GM12878 (cell line): Measurements from ENCODE around the gene FANCD2OS. TPM values are rescaled to one million over a fixed set of nuclear protein-coding genes. Genes with fewer than 3 reads are reported as not detected.
A peak's percentile ranks its signal among the peaks of the same experiment; 100 is the strongest.

ENCODE experiments used
- ATAC-seq: fragments of 200-7000 bp; cut with Tn5 transposase; 3 replicates; pipeline ENCODE4 v1.9.1; 2020; ENCODE audit warnings: mild to moderate bottlenecking, moderate library complexity
- BruUV-seq: library from RNA; stranded (reverse); fragments of 400-500 nt; replicated peaks from 2 replicates; lab custom pipeline; 2021; lab: Mats Ljungman, UMichigan
- CTCF ChIA-PET: fragments of 300-600 bp; sonication (Branson Sonifier 250); formaldehyde crosslinking; extraction: SDS; loops from one replicate; lab custom pipeline; 2021; ENCODE audit warnings: inconsistent platforms; lab: Yijun Ruan, JAX
- POLR2A ChIA-PET: fragments of 350-600 bp; formaldehyde crosslinking; extraction: SDS; loops from one replicate; lab custom pipeline; 2021; ENCODE audit warnings: inconsistent platforms; lab: Charles Lee
- RAD21 ChIA-PET: fragments of 300-600 bp; sonication (Branson Sonifier 250); formaldehyde crosslinking; loops from one replicate; lab custom pipeline; 2023; ENCODE audit warnings: antibody characterized with exemption; ENCODE audit not compliant: unreplicated experiment; lab: Charles Lee
- SMC1A ChIA-PET: fragments of 300-600 bp; sonication (Branson Sonifier 250); formaldehyde crosslinking; loops from one replicate; lab custom pipeline; 2023; ENCODE audit not compliant: unreplicated experiment, uncharacterized antibody; lab: Charles Lee
- DNase-seq: peaks from one replicate; pipeline ENCODE4 v3.0.0-alpha.2; 2011; ENCODE audit warnings: low read depth, low spot score
- FAIRE-seq: peaks from 3 replicates; lab custom pipeline; 2011; peaks lifted over from hg19 to GRCh38; lab: Jason Lieb, UNC
- H2AFZ ChIP-seq: 2 replicates; pipeline ENCODE4 v1.6.0; 2011; ENCODE audit warnings: low read depth, low read length, control low read depth; ENCODE audit not compliant: control insufficient read depth
- H3K27ac ChIP-seq: 2 replicates; pipeline ENCODE4 v1.5.1; 2011; ENCODE audit warnings: control low read depth; ENCODE audit not compliant: control insufficient read depth, insufficient read depth
- H3K27me3 ChIP-seq, 2 experiments: replicated peaks in 1 of 2; 2 replicates each; pipeline versions ENCODE4 v1.6.0 to v1.6.1; 2011; ENCODE audit warnings: low read length in 1 of 2; ENCODE audit not compliant: control insufficient read depth in 2 of 2, insufficient read depth in 2 of 2
- H3K36me3 ChIP-seq, 2 experiments: 2 replicates each; pipeline ENCODE4 v1.5.1; 2011; ENCODE audit warnings: low read length in 1 of 2; ENCODE audit not compliant: control insufficient read depth in 2 of 2, insufficient read depth in 2 of 2
- H3K4me1 ChIP-seq: 2 replicates; pipeline ENCODE4 v1.6.1; 2011; ENCODE audit warnings: mild to moderate bottlenecking, low read length, moderate library complexity, mixed read lengths; ENCODE audit not compliant: control insufficient read depth, insufficient read depth
- H3K4me2 ChIP-seq: 2 replicates; pipeline ENCODE4 v1.6.0; 2011; ENCODE audit warnings: control low read depth; ENCODE audit not compliant: control insufficient read depth, insufficient read depth
- H3K4me3 ChIP-seq: fragments of 200-600 bp; sonication (generic); 2 replicates; pipeline ENCODE4 v1.5.1; 2016
- H3K79me2 ChIP-seq: 2 replicates; pipeline ENCODE4 v1.6.0; 2011; ENCODE audit warnings: low read length; ENCODE audit not compliant: control insufficient read depth, insufficient read depth
- H3K9ac ChIP-seq: 2 replicates; pipeline ENCODE4 v1.8.0; 2011; ENCODE audit warnings: low read length, control low read depth, mixed read lengths; ENCODE audit not compliant: control insufficient read depth, insufficient read depth
- H3K9me3 ChIP-seq: replicated peaks from 3 replicates; pipeline ENCODE4 v1.5.1; 2011; ENCODE audit warnings: mild to moderate bottlenecking, low read length; ENCODE audit not compliant: control insufficient read depth, insufficient read depth
- H4K20me1 ChIP-seq: 2 replicates; pipeline ENCODE4 v1.6.0; 2011; ENCODE audit not compliant: control insufficient read depth, insufficient read depth
- DPF2 ChIP-seq: fragments of 450-650 bp; IDR thresholded peaks from 2 replicates; pipeline ENCODE4 v1.6.1; 2017; ENCODE audit warnings: mild to moderate bottlenecking
- MLLT1 ChIP-seq: fragments of 450-650 bp; IDR thresholded peaks from 2 replicates; pipeline ENCODE4 v1.6.1; 2016; ENCODE audit warnings: mild to moderate bottlenecking
- MTA3 ChIP-seq: IDR thresholded peaks from 2 replicates; pipeline ENCODE4 v1.6.1; 2012; ENCODE audit warnings: low read length, inconsistent platforms, borderline replicate concordance
- NFYA ChIP-seq: IDR thresholded peaks from 2 replicates; pipeline ENCODE4 v1.6.1; 2011; ENCODE audit warnings: low read depth, mild to moderate bottlenecking, low read length, improper control_type of control experiment, borderline replicate concordance
- NR2C2 ChIP-seq: IDR thresholded peaks from 2 replicates; pipeline ENCODE4 v1.6.1; 2011; ENCODE audit warnings: borderline replicate concordance, low read depth; ENCODE audit not compliant: control insufficient read depth, insufficient read length
- POLR2AphosphoS5 ChIP-seq: IDR thresholded peaks from 2 replicates; pipeline ENCODE4 v1.6.1; 2011; ENCODE audit warnings: mild to moderate bottlenecking, low read length, inconsistent platforms
- POU2F2 ChIP-seq: IDR thresholded peaks from 3 replicates; pipeline ENCODE4 v1.6.1; 2011; ENCODE audit warnings: low read depth, mild to moderate bottlenecking, low read length, borderline replicate concordance
- RB1 ChIP-seq: fragments of 450-650 bp; formaldehyde crosslinking; IDR thresholded peaks from 2 replicates; pipeline ENCODE4 v1.6.1; 2017; ENCODE audit warnings: mild to moderate bottlenecking, borderline replicate concordance
- SPI1 ChIP-seq: IDR thresholded peaks from 2 replicates; pipeline ENCODE4 v1.6.1; 2011; ENCODE audit warnings: low read depth, mild to moderate bottlenecking, low read length, moderate library complexity, borderline replicate concordance; ENCODE audit not compliant: insufficient read depth
- SREBF2 ChIP-seq: IDR thresholded peaks from 2 replicates; pipeline ENCODE4 v1.6.1; 2012; ENCODE audit warnings: mild to moderate bottlenecking, low read length
- WGBS: methylation state at CpG from one replicate; pipeline ENCODE4 v1.1.6; 2016; ENCODE audit warnings: low lambda C conversion rate; ENCODE audit not compliant: insufficient replicate concordance, insufficient coverage; ENCODE audit errors: missing lambda C conversion rate; 5-methylcytosine and 5-hydroxymethylcytosine counted together
- in situ Hi-C: fragments of 300-500 bp; cut with MboI; formaldehyde crosslinking; loops from 9 replicates; pipeline ENCODE4 v1.14.3; 2018; ENCODE audit warnings: mixed read lengths
- intact Hi-C: fragments of 100-400 bp; cut with micrococcal nuclease; formaldehyde crosslinking; loops from one replicate; pipeline ENCODE4 v1.14.2; 2022; ENCODE audit not compliant: unreplicated experiment
- polyA plus RNA-seq, 11 experiments: library from polyadenylated mRNA; depleted of rRNA in 4 of 11; unstranded in 6 of 11; stranded (reverse) in 5 of 11; fragments of >200 nt; fragmentation: Nextera tagmentation in 4 of 11; fragmentation: Illumina TruSeq in 1 of 11; extraction: Ambion mirVana in 4 of 11; extraction: Trizol in 1 of 11; gene quantifications; 1 replicate in 1 of 11; 2 replicates in 10 of 11; pipeline versions ENCODE4 v1.2.1 to v1.2.3, GENCODE V29; 2011 to 2016; ENCODE audit warnings: inconsistent platforms in 2 of 11, missing spikeins in 2 of 11, low read depth in 1 of 11
- total RNA-seq, 4 experiments: library from RNA; depleted of rRNA in 3 of 4; stranded (reverse); fragments of >200 nt in 3 of 4; fragmentation: Illumina TruSeq in 1 of 4; extraction: Trizol in 1 of 4; gene quantifications; 2 replicates each; pipeline versions ENCODE4 v1.2.1 to v1.2.3, GENCODE V29; 2013 to 2021
- TF ChIP-seq, protein P1 (sequence below), 3 experiments: IDR thresholded peaks in 2 of 3; conservative IDR thresholded peaks in 1 of 3; 2 replicates each; pipeline ENCODE4 v1.5.1; 2011; ENCODE audit warnings: low read depth in 3 of 3, low read length in 3 of 3, mild to moderate bottlenecking in 3 of 3, control low read depth in 2 of 3, moderate library complexity in 2 of 3, inconsistent platforms in 1 of 3, mixed read lengths in 1 of 3; ENCODE audit not compliant: control insufficient read depth in 2 of 3, insufficient read depth in 1 of 3; ENCODE audit errors: extremely low read depth in 1 of 3

The FANCD2OS gene
- total and polyA plus RNA-seq, 10 of the 15 experiments (the other 5 are each of a cell fraction or from before 2014, with no cell fraction given), result 0.38 to 0.42 TPM; not detected in 8

DNA sequence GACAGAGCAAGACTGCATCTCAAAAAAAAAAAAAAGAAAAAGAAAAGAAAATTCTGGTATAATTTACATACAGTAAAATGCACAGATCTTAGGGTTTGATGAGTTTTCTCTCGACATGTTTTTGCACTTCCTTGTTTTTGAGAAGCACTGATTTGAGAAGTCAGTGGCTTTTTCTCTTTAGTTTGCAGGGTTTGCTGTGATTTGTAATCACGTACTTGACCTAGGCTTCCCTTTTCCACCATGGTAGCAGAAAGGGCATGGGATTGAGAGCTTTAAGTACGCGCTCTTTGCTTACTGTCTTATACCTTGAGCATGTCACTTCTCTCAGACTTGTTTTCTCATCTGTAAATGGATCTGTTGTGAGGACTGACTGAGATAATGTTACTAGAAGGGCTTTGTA is 37.6 kb upstream of the FANCD2OS start:
- Histone ChIP-seq H3K4me1 (no peaks in the 10 kb centered on the region; the same call in 1 of the 2 replicates), H3K27ac (no peak overlapping the region), H3K9ac (no peak overlapping the region), H3K4me2 (peak overlapping the region; percentile 50; the same call in 1 of the 2 replicates), H3K9me3 (no peaks in the 10 kb centered on the region; the same call in 2 of the 3 replicates), H3K79me2 (peaks cover 57% of the 10 kb centered on the region), H3K36me3 (peaks cover 7 to 16% of the 10 kb centered on the region in 2 experiments), H2AFZ (no peak overlapping the region), H4K20me1 (no peaks in the 10 kb centered on the region; the same call in 1 of the 2 replicates), H3K4me3 (peak overlapping the region; percentile 65; the same call in 1 of the 2 replicates), H3K27me3 (no peaks in the 10 kb centered on the region)
- intact Hi-C loops, result no loop called here
- ChIA-PET POLR2A (interaction anchor here (0.6 to 0.7 kb wide), 2 partner anchors 47 to 260 kb away, joined by 3 to 4 read pairs; no protein-coding TSS in a partner anchor), SMC1A (interaction anchor here (1.0 to 1.6 kb wide), 3 partner anchors 29 to 48 kb away, joined by 3 to 4 read pairs (median 3); no protein-coding TSS in a partner anchor), RAD21 (interaction anchor here (0.8 kb wide), 1 partner anchor 51 kb away, joined by 3 read pairs; no protein-coding TSS in a partner anchor), CTCF (no interaction called here)
- no peak for ATAC-seq
- no TSS peak for BruUV-seq
- in situ Hi-C loops, result no loop called here
- DNase-seq, result no peak
- no peak for FAIRE-seq
- no peak for TF ChIP-seq SREBF2
- TF ChIP-seq RB1, result no peak
- TF ChIP-seq, protein P1, sequence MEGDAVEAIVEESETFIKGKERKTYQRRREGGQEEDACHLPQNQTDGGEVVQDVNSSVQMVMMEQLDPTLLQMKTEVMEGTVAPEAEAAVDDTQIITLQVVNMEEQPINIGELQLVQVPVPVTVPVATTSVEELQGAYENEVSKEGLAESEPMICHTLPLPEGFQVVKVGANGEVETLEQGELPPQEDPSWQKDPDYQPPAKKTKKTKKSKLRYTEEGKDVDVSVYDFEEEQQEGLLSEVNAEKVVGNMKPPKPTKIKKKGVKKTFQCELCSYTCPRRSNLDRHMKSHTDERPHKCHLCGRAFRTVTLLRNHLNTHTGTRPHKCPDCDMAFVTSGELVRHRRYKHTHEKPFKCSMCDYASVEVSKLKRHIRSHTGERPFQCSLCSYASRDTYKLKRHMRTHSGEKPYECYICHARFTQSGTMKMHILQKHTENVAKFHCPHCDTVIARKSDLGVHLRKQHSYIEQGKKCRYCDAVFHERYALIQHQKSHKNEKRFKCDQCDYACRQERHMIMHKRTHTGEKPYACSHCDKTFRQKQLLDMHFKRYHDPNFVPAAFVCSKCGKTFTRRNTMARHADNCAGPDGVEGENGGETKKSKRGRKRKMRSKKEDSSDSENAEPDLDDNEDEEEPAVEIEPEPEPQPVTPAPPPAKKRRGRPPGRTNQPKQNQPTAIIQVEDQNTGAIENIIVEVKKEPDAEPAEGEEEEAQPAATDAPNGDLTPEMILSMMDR (IDR thresholded peaks at IDR 0.05 in 2 of 3, conservative IDR thresholded peaks at IDR 0.05 in 1 of 3; ENCODE audit: control insufficient read depth in 2 of 3, extremely low read depth in 1 of 3, insufficient read depth in 1 of 3, low read depth in 3 of 3, low read length in 3 of 3), result no peak
- no peak for TF ChIP-seq MLLT1
- 0 out of 3 replicates have a peak, but pooled peaks have one; percentile 23 for TF ChIP-seq POU2F2
- TF ChIP-seq NFYA, result no peak
- TF ChIP-seq SPI1, result peak; percentile 64; the same call in 1 of the 2 replicates
- TF ChIP-seq POLR2AphosphoS5, result no peak
- no peak for TF ChIP-seq NR2C2
- TF ChIP-seq DPF2, result no peak
- no peak for TF ChIP-seq MTA3
- WGBS, result 71% methylated on average over 4 of the region's 4 CpGs
